SK-N-SH treated with all-trans-retinoic acid at 6 μM for 48 hours (cell line): ENCODE data around the gene RNF175.

Source experiments
- ISL1 ChIP-seq: fragments of 250-450 bp; sonication (Bioruptor Pico); IDR thresholded peaks from 2 replicates; pipeline ENCODE4 v2.1.2; 2022; ENCODE audit warnings: mild to moderate bottlenecking, moderate library complexity
- SNAI2 ChIP-seq: fragments of 250-450 bp; sonication (Bioruptor Pico); IDR thresholded peaks from 2 replicates; pipeline ENCODE4 v1.5.0; 2020; ENCODE audit warnings: mild to moderate bottlenecking, moderate library complexity
- ZFP3 ChIP-seq: fragments of 250-450 bp; sonication (Bioruptor Pico); IDR thresholded peaks from 2 replicates; pipeline ENCODE4 v1.5.0; 2020; ENCODE audit warnings: mild to moderate bottlenecking, moderate library complexity
- TF ChIP-seq, protein P1 (sequence below): fragments of 250-450 bp; sonication (Bioruptor Pico); IDR thresholded peaks from 2 replicates; pipeline ENCODE4 v1.8.0; 2020; ENCODE audit warnings: mild to moderate bottlenecking, moderate library complexity, borderline replicate concordance

DNA sequence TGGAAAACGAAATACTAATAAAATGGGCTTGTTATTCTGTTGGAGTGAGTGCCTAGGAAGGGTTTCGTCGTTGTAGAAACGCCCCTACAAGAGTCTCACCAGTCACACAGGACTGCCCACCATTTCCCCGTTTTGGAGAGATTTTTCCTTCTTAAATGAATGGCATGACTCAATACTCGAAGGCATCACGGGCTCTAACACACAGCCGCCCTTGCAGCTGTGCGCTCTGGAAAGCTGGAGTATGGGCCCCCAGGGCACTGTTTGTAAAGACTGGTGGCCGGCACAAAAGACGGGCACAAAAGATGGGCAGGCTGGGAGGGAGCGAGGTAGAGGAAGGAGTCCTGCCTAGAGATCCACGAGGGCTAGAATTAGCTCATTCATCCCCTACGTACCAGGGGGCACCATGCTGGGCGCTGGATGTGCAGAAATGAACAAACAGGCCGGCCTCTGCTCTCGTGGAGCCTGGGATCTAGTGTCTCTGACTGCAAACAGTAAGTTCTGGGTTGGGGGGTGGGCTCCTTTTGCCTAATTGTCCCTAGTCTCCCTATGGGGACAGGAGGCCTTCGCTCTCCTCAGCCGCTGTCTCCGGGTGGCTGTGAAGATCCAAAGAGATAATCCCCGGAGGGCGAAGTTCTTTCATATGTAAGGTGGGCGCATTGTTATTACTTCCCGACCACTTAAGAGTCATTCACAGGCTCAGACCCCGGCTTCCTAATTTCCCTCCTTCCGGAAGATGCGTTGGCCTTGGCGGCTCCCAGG is 30.1 kb upstream of the RNF175 start:
- TF ChIP-seq, protein P1, sequence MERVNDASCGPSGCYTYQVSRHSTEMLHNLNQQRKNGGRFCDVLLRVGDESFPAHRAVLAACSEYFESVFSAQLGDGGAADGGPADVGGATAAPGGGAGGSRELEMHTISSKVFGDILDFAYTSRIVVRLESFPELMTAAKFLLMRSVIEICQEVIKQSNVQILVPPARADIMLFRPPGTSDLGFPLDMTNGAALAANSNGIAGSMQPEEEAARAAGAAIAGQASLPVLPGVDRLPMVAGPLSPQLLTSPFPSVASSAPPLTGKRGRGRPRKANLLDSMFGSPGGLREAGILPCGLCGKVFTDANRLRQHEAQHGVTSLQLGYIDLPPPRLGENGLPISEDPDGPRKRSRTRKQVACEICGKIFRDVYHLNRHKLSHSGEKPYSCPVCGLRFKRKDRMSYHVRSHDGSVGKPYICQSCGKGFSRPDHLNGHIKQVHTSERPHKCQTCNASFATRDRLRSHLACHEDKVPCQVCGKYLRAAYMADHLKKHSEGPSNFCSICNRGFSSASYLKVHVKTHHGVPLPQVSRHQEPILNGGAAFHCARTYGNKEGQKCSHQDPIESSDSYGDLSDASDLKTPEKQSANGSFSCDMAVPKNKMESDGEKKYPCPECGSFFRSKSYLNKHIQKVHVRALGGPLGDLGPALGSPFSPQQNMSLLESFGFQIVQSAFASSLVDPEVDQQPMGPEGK (CRISPR knock-in tag), result no peak
- TF ChIP-seq ZFP3 (no peak), SNAI2 (no peak), ISL1 (CRISPR knock-in tag) (no peak)
